Tibial nerve (tissue), 4 donors: ENCODE measurements around the gene PNMT. TPM values are rescaled to one million over a fixed set of nuclear protein-coding genes. Genes with fewer than 3 reads are reported as not detected.

Experiments used
- DNase-seq, 2 donors: peaks; one replicate each; pipeline ENCODE4 v3.0.0-alpha.2; 2019; ENCODE audit warnings: low spot score in 2 of 2
- H3K27ac ChIP-seq, 4 donors: fragments of 200-600 bp; sonication (generic) in 3 of 4; one replicate each; pipeline ENCODE4 v1.5.1; 2017 to 2019; ENCODE audit warnings: mild to moderate bottlenecking in 1 of 4
- H3K27me3 ChIP-seq, 2 donors: fragments of 200-600 bp; sonication (generic) in 1 of 2; one replicate each; pipeline versions ENCODE4 v1.5.1 to v1.6.0; 2017 to 2019
- H3K36me3 ChIP-seq, 3 donors: fragments of 200-600 bp; sonication (generic); one replicate each; pipeline ENCODE4 v1.5.1; 2018 to 2019
- H3K4me1 ChIP-seq, 4 donors: fragments of 200-600 bp; sonication (generic) in 3 of 4; one replicate each; pipeline ENCODE4 v1.5.1; 2017 to 2019
- H3K4me3 ChIP-seq, 4 donors: fragments of 200-600 bp; sonication (generic) in 3 of 4; one replicate each; pipeline ENCODE4 v1.5.1; 2017 to 2019; ENCODE audit warnings: mild to moderate bottlenecking in 1 of 4, moderate library complexity in 1 of 4
- H3K9me3 ChIP-seq, 4 donors: fragments of 200-600 bp; sonication (generic) in 3 of 4; one replicate each; pipeline ENCODE4 v1.5.1; 2017 to 2019
- CTCF ChIP-seq, 5 experiments: fragments of 200-600 bp in 3 of 5; fragments of 450-650 bp in 2 of 5; sonication (generic) in 3 of 5; IDR thresholded peaks; one replicate each; pipeline ENCODE4 v1.5.1; 2016 to 2019; ENCODE audit warnings: antibody characterized with exemption in 5 of 5, mild to moderate bottlenecking in 3 of 5, moderate library complexity in 2 of 5
- EP300 ChIP-seq, 2 donors: sonication (generic); formaldehyde crosslinking; IDR thresholded peaks; one replicate each; pipeline ENCODE4 v1.6.1; 2017; ENCODE audit warnings: antibody characterized with exemption in 2 of 2, mild to moderate bottlenecking in 1 of 2
- POLR2A ChIP-seq, 2 donors: fragments of 450-650 bp; IDR thresholded peaks; one replicate each; pipeline ENCODE4 v1.6.1; 2017; ENCODE audit warnings: antibody characterized with exemption in 2 of 2, mild to moderate bottlenecking in 2 of 2, moderate library complexity in 2 of 2
- WGBS, 2 donors: methylation state at CpG; one replicate each; pipeline ENCODE4 v1.1.5; 2018; 5-methylcytosine and 5-hydroxymethylcytosine counted together
- total RNA-seq, 4 donors: library from RNA; depleted of rRNA; stranded (reverse); fragments of >200 nt; gene quantifications; one replicate each; pipeline ENCODE4 v1.1.0, GENCODE V29; 2016

Gene PNMT
- total RNA-seq, 4 donors from 2014 or later = 2.4 to 19.6 (median 12.4) TPM

- Histone ChIP-seq H3K4me3 (peak within 1 kb of the TSS; percentile 24 to 50 (median 40)), H3K27me3 (peaks cover 7 to 56% of the 10 kb centered on the region in 2 donors), H3K27ac (peak within 1 kb of the TSS; percentile 4 to 90 (median 56)), H3K9me3 (no peaks in the 10 kb centered on the region), H3K36me3 (no peaks in the 10 kb centered on the region), H3K4me1 (peaks cover 0 to 52% (median 23%) of the 10 kb centered on the region in 4 donors)
- DNase-seq = no peak
- TF ChIP-seq POLR2A (IDR thresholded peaks at IDR 0.05) (no peak), EP300 (IDR thresholded peaks at IDR 0.05) (no peak)
- 14 to 16% methylated on average over 28 to 29 of the region's 29 CpGs for WGBS, 2 donors
Observed at GRCh38 chr17:39626171-39627046, 41.8 kb upstream of the PNMT start, which contains the start of gene PPP1R1B. Gene PPP1R1B, plus strand, starts transcription at chr17:39626952. Its CDS starts 441 bp downstream, at chr17:39627393.

- WGBS, 2 donors = 0 to 2% methylated on average over 13 to 22 of the region's 72 CpGs
- DNase-seq = no peak
- no peaks in the 10 kb centered on the region for H3K9me3 ChIP-seq
- TF ChIP-seq EP300 (IDR thresholded peaks at IDR 0.05) = no peak
- no peak for TF ChIP-seq CTCF (IDR thresholded peaks at IDR 0.05)
- no peak for TF ChIP-seq POLR2A (IDR thresholded peaks at IDR 0.05)
- peak overlapping the region; percentile 4 to 90 (median 56) for H3K27ac ChIP-seq
- H3K27me3 ChIP-seq = peaks cover 7 to 59% of the 10 kb centered on the region in 2 donors
- H3K4me3 ChIP-seq = peak overlapping the region; percentile 24 to 50 (median 40)
- no peaks in the 10 kb centered on the region for H3K36me3 ChIP-seq
- peaks cover 0 to 52% (median 25%) of the 10 kb centered on the region in 4 donors for H3K4me1 ChIP-seq
Observed at GRCh38 chr17:39627047-39627711, 41.1 kb upstream of the PNMT start.

- Histone ChIP-seq H3K4me1 (peaks cover 0 to 56% (median 23%) of the 10 kb centered on the region in 4 donors), H3K4me3 (peak overlapping the region in 1 of 4 donors; percentile 32), H3K27me3 (peaks cover 7 to 59% of the 10 kb centered on the region in 2 donors), H3K27ac (peak overlapping the region; percentile 4 to 90 (median 58)), H3K9me3 (no peaks in the 10 kb centered on the region), H3K36me3 (no peaks in the 10 kb centered on the region)
- no peak for DNase-seq
- TF ChIP-seq EP300 (IDR thresholded peaks at IDR 0.05) = no peak
- no peak for TF ChIP-seq CTCF (IDR thresholded peaks at IDR 0.05)
- no peak for TF ChIP-seq POLR2A (IDR thresholded peaks at IDR 0.05)
- WGBS, 2 donors = 40 to 65% methylated on average over 7 to 11 of the region's 16 CpGs
Observed at GRCh38 chr17:39627712-39628516, 40.3 kb upstream of the PNMT start.

- no peak for TF ChIP-seq POLR2A (IDR thresholded peaks at IDR 0.05)
- no peak for TF ChIP-seq EP300 (IDR thresholded peaks at IDR 0.05)
- no peak for TF ChIP-seq CTCF (IDR thresholded peaks at IDR 0.05)
- Histone ChIP-seq H3K9me3 (no peaks in the 10 kb centered on the region), H3K36me3 (no peaks in the 10 kb centered on the region), H3K27ac (peak overlapping the region in 2 of 4 donors; percentile 66 to 90), H3K4me3 (no peak overlapping the region), H3K27me3 (peaks cover 7 to 59% of the 10 kb centered on the region in 2 donors), H3K4me1 (peaks cover 0 to 56% (median 21%) of the 10 kb centered on the region in 4 donors)
- 59 to 66% methylated on average over 10 of the region's 10 CpGs for WGBS, 2 donors
- DNase-seq = no peak
Observed at GRCh38 chr17:39628655-39629493, 39.4 kb upstream of the PNMT start.
